H1 (cell line): ENCODE results near the gene LAD1.

Experiments used
- HDAC2 ChIP-seq, 2 experiments: fragments of 300-600 bp in 1 of 2; sonication (generic) in 1 of 2; IDR thresholded peaks; 2 replicates each; pipeline ENCODE4 v1.6.1; 2011 to 2012; ENCODE audit warnings: low read depth in 2 of 2, low read length in 2 of 2, mild to moderate bottlenecking in 2 of 2, moderate library complexity in 2 of 2, borderline replicate concordance in 1 of 2, inconsistent platforms in 1 of 2
- HDAC6 ChIP-seq: IDR thresholded peaks from one replicate; pipeline ENCODE4 v1.7.1; 2012; ENCODE audit warnings: low read depth, mild to moderate bottlenecking, inconsistent platforms, low read length, moderate library complexity
- POLR2AphosphoS5 ChIP-seq: IDR thresholded peaks from 2 replicates; pipeline ENCODE4 v1.6.1; 2011; ENCODE audit warnings: low read depth, low read length
- SIN3A ChIP-seq, 2 experiments: IDR thresholded peaks in 1 of 2; conservative IDR thresholded peaks in 1 of 2; 2 replicates each; pipeline ENCODE4 v1.6.1; 2011 to 2012; ENCODE audit warnings: low read length in 2 of 2, improper control_type of control experiment in 1 of 2, low read depth in 1 of 2, mild to moderate bottlenecking in 1 of 2
- TBP ChIP-seq: IDR thresholded peaks from 2 replicates; pipeline ENCODE4 v1.6.1; 2011; ENCODE audit warnings: low read depth, low read length, improper control_type of control experiment
- TF ChIP-seq, protein P1 (sequence below), 3 experiments: IDR thresholded peaks; 1 replicate in 2 of 3; 2 replicates in 1 of 3; pipeline versions ENCODE4 v1.5.1 to v1.6.1; 2011; ENCODE audit warnings: low read length in 3 of 3, mild to moderate bottlenecking in 3 of 3, inconsistent platforms in 2 of 3, low read depth in 1 of 3, moderate library complexity in 1 of 3; ENCODE audit not compliant: insufficient read depth in 1 of 3; ENCODE audit errors: control extremely low read depth in 1 of 3
- TF ChIP-seq, protein P2 (sequence below): IDR thresholded peaks from 2 replicates; pipeline ENCODE4 v1.6.1; 2012; ENCODE audit warnings: inconsistent platforms

DNA sequence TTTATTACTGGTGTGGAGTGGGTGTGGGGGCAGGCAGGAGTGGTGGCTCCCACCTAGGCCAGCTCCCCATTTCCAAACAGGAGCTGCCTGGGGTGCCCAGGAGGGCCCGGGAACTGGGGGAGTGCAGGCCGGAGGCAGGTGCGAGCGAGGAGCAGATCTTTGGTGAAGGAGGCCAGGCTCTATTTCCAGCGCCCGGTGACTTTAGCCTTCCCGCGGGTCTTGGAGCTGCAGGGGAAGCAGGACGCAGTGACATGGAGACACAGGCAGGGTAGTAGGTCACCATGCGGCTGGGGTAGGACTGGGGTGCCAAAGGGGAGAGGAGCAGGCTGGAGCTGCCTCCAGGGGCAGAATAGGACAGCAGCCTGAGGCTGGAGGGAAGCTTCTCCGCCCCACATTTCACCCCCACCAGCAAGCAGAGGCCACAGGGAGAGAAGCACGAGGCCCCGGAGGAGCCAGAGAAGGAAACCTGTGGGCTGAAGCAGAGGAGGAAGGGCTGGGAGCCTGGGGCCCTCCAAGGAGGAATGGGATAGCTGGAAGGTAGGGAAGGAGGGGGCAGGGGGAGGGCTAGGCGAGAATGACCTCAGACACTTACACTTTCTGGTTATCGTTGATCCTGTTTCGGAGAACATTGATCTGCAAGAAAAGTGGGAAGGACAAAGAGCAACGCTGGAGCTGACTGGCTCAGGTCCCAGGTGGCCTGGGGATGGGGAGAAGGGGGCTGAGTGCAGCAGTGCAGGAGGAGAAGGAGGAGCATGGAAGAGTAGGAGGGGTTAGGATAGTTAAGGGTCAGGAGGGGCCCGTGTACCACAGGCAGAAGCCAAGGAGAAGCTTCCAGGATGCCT lies 39.9 kb downstream of the LAD1 start:
- TF ChIP-seq POLR2AphosphoS5 = no peak
- TF ChIP-seq, protein P1, sequence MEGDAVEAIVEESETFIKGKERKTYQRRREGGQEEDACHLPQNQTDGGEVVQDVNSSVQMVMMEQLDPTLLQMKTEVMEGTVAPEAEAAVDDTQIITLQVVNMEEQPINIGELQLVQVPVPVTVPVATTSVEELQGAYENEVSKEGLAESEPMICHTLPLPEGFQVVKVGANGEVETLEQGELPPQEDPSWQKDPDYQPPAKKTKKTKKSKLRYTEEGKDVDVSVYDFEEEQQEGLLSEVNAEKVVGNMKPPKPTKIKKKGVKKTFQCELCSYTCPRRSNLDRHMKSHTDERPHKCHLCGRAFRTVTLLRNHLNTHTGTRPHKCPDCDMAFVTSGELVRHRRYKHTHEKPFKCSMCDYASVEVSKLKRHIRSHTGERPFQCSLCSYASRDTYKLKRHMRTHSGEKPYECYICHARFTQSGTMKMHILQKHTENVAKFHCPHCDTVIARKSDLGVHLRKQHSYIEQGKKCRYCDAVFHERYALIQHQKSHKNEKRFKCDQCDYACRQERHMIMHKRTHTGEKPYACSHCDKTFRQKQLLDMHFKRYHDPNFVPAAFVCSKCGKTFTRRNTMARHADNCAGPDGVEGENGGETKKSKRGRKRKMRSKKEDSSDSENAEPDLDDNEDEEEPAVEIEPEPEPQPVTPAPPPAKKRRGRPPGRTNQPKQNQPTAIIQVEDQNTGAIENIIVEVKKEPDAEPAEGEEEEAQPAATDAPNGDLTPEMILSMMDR (IDR thresholded peaks at IDR 0.05; ENCODE audit: control extremely low read depth in 1 of 3, insufficient read depth in 1 of 3, low read depth in 1 of 3, low read length in 3 of 3) = no peak
- TF ChIP-seq, protein P2, sequence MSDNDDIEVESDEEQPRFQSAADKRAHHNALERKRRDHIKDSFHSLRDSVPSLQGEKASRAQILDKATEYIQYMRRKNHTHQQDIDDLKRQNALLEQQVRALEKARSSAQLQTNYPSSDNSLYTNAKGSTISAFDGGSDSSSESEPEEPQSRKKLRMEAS = no peak
- no peak for TF ChIP-seq HDAC2 (IDR thresholded peaks at IDR 0.05; ENCODE audit: borderline replicate concordance in 1 of 2, low read depth in 2 of 2, low read length in 2 of 2)
- TF ChIP-seq TBP = no peak
- TF ChIP-seq HDAC6 = no peak
- TF ChIP-seq SIN3A (conservative IDR thresholded peaks at IDR 0.05 in 1 of 2, IDR thresholded peaks at IDR 0.05 in 1 of 2; ENCODE audit: low read depth in 1 of 2, low read length in 2 of 2) = no peak
